ENCODE measurements around the gene UBAC2.

Gene UBAC2

DNA sequence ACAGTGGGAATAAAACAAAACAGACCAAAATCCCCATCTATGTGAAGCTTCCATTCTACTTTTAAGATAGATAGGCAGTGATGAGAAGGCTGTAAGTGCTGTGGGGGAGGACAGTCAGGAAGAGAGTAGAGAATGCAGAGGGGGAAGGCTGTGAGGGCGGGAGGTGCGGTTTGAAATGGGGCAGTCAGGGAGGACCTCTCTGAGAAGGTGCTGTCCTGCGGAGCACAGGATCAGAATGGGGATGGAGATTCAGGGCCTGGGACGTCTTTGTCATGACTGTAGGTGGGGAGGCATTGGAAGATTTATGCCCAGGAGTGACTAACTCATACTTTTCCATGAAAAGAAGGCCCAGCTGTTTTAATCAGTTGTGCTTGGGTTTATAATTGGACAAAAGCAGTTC is 110.5 kb downstream of the UBAC2 start:
- DNase-seq: no peak

DNA sequence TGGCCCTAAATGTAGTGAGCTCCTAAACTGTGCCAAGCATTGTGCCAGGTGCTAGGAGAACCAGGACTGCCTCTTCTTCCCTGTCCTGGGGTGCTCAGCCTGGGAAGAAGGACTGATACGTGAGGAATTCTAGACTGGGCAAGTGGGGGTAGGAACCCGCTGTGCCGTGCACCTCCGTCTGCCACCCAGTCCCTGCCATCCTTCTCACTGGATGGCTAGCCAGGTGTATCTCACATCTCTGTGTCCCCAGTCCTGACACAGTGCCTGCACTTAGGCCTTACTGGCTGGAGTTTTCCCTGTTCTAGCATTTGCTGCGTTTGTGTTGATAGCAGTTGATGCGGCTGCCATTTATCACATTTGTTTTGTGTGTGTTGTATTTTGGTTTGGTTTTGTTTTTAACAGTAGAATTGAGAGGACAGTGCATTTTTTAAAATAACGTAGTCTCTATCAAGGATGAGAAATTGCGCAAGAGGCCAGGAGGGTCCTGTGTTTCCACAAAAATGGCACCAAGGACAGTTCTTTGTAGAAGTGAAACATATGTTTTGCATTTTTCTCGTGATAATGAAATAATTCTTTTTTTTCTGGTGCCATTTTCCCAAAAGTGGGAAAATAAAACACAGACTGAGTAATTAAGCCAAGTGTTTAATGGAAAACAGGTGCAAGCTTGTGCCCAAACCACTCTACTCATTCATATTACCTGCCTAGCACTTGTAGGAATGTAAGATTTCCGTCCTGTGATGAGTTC is 111.3 kb downstream of the UBAC2 start:
- DNase-seq: no peak

DNA sequence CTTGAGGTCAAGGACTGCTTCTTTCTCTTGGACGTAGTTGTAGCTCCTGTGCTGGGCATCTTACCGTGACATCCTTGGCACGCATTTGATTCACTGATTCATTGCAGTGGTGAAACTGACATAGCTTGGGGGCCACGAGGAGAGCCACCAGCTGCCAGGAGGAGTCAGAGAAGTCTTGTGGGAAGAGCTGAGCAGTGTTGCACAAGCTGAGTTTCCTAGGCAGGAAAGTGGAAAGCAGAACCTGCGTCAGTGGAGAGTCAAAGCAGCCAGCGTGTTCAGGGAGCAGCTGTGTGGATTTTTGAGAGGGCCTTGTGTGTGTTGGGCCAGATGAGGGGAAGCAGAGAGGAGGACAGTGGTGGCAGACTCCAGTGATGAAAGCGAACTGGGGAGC is 111.8 kb downstream of the UBAC2 start:
- peak in 30 of 51 donors; percentile 8 to 74 (median 38) for DNase-seq

DNA sequence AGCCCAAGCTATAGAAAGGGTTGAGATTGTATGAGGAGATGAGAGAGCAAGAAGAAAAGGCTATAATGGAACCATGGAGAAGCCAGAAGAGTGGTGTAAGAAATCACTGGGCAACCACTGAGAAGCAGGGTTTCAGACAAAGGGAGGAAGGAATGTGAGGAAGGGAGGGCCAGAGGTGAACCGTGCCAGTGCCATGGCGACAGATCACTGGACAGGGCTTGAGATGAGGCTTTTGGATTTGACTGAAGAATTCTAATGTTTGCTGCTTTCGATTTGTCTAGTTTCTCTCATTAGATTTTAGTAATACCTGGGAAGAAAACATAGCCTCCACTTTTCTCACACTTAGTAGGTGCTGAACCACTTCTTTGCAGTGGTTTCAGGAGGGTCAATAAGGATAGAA is 112.8 kb downstream of the UBAC2 start:
- peak in 7 of 51 donors; percentile 7 to 44 (median 12) for DNase-seq

DNA sequence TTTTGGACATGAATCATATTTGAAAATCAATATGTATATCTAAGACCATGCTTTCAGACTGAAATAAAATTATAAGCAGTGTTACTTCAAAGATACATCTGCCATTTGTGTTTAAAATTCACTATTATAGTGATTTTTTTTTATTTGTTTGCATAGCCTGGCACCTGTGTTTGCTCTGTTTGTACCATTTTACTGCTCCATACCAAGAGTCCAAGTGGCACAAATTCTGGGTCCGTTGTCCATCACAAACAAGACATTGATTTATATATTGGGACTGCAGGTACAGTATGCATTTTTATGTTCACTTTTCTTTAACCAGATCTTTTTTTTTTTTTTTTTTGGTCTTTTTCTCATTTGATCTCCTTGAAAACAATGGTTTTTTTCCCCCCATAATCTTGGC is 113.3 kb downstream of the UBAC2 start:
- DNase-seq: no peak

DNA sequence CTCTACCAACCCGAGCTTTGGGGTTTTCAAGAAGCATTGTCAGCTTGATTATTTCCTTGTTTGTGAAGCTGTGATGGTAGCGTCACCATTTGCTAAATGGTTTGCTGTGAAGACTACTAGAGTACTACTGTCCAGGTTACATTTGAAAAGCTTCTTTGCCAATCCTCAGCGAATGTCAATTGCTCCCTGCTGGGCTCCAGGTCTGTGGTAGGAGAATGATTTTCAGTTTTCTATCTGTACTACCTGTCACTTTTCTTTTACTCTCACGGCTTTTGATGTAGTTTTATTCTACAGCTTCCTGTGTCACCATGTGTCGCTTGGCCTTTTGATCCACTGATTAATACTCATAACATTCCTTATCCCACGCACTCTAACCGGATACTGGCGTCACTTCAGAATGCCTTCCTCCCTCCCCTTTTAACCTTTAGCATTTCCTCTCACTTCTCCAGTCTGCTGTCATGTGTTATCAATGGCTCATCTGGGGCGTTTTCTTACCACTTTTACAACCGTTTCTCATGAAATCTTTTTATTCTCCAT is 114.1 kb downstream of the UBAC2 start:
- DNase-seq: peak in 1 of 51 donors; percentile 11

DNA sequence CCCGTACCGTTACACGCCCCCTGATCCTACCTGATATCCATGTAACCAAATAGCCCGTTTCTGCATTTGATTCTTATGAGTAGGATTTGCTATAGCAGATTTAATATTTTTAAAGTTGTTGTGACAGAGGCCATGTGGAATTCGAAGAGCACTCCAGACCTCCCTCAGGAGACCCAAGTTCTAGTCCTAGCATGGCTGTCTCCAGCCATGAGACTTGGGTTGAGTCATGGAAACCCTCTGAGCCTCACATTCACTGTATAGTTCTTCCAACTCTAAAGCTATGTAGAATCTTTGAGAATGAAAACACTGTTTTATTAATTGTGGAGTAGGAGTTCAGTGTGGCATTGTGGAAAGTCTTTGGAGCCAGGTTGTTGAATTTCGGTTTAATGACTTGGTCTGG is 114.5 kb downstream of the UBAC2 start:
- no peak for DNase-seq

DNA sequence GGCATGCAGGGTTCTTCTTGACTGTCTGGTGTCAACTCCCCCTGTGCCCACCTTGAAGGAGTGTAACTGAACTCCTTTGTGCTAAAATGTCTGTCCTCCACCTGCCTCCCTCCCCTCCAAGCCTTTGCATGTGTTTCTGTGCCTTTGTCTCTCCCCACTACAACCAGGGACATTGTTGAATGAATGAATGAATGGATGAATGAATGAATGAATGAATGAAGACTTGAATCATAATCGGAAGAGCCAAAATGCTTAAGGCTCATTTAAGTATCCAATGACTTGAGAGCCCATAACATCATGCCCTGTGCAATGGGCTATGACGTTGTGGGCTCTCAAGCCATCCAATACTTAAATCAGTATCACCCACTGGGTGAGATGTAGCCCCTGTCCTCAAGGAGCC is 115.6 kb downstream of the UBAC2 start:
- no peak for DNase-seq

DNA sequence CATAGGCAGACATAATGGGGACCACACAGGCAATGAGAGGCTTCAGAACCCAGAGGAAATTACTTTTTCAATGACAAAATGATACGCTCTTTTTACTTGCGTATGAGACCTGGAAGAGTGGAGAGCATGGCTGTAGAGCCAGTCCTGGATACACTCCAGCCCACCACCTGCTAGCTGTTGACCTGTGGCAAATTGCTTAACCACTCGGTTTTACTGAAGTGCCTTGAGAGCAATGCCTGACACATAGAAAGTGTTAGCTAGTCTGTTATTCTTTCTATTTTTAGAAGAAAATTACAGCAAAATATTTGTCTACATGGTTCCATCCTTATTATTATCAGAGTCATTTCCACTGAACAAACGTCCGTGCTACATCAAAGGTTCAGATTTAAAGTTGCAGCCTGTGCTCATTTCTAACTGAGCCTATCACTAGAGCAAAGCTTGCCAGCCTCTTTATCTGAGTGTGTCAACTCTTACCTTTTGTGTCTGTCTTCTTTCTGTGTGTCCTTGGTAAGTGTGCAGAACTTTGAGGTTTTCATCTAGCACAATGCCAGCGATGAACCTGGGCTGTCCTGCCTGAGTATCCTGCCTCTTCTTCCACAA is 116.1 kb downstream of the UBAC2 start:
- no peak for DNase-seq

DNA sequence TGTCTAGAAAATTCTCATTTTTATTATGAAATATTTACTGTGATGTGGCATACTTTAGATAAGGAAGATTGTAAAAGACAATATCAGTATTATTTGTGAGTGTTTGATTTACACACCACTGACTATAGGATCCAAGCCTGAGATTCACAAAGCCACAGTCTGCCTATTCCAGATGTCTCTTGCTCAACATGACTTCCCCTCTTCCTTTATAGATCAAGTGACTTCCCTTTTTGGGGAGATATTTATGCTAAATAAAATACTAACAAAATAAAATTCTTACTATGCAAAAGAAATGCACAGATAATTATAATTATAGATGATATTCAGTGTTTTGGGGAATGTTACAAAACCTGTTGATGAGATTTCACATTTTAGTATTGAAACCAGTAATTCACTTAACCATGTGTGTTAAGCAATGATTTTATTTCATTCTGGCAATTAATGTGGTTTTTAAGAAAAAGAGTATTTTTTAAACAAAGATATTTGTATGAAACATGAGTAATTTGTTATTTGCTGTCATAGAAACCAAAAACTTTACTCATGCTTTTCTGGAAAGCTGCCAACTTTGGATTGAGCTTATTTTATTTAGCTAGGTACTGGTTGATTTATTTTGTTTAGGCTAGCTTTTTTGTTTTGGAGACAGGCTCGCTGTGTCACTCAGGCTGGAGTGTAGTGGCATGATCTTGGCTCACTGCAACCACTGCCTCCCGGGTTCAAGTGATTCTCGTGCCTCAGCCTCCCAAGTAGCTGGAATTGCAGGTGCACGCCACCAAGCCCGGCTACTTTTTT is 120.2 kb downstream of the UBAC2 start:
- DNase-seq: no peak

DNA sequence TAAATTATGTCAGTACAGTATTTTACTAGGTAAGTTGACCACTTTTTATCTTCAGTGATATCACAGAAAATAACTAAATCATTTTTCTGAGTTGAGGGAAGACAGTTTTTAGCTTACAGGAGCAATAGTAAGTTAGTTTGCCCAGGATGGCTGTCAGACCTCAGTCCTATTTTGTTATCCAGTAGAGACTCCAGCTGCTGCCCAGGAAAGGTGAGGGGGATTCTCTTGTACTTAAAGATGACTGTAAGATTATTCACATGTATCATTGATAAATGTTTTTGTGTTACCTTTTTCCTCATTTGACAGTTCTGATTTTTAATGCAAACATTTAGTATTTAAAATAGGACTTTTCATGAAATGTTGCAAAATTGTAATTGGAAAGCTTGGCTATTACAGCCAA is 121.1 kb downstream of the UBAC2 start:
- DNase-seq: no peak

DNA sequence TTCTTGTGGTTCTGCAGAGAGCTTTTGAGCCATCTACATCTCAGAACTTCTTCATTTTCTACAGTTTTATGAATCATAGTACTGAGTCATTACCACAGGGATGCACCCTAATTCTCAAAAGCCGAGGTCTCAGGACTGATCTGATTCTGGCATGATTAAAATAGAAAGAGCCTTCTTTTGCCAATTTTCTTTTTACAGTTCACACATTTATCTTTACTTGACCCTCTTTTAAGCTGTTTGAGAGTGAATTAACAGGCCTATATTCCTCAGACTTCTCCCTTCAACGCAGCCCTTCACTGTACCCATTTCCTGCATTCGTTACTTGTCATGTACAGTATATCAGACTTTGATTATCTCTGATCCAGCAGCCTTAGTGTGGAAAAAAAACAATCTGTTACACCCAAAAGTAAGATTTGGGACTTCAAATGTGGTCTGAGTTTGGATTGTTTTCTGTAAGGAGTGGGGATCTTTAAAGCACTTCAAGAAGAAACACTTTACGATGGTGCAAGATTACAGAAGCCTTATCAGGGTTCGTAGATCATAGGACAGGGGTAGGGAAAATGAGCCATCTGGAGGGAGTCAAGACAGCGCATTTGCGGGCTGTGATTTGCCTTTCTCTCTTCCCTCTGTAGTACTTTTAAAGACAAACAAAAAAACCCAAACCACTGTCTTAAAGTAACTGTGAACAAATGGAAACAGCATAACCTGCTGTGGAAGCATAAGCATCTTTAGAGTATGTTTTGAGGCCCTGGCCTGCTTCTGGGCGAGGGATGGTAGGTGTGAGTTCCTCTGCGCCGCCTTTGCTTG is 121.8 kb downstream of the UBAC2 start:
- DNase-seq: no peak

DNA sequence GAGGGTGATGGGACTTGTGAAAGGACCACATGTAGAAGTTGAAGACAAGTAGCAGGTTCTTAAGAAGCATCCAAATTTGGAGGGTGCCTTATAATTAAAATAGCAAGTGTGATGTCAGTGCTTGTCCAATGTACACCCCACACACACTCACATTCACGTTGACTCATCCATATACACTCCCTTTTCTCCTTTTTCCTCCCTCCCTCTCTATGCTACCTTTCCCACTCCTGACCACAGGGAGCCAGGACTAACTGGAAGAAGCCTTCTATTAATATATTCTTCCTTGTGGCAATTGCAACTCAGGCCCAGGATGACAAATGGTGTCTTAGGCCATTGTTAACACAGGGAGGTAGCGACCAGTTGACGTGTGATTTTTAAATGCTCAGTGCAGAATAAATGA is 122.8 kb downstream of the UBAC2 start:
- DNase-seq: no peak

DNA sequence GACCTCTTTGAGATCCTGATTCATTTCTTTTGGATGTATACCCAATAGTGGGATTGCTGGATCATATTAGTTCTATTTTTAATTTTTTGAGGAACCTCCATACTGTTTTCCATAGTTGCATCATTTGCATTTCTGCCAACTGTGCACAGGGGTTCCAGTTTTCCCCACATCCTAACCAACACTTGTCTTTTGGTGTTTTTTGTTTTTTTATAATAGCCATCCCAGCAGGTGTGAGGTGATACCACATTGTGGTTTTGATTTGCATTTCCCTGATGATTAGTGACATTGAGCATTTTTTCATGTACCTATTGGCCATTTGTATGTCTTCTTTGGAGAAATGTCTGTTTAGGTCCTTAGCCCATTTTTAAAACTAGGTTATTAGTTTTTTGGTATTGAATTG is 125.4 kb downstream of the UBAC2 start:
- no peak for DNase-seq

DNA sequence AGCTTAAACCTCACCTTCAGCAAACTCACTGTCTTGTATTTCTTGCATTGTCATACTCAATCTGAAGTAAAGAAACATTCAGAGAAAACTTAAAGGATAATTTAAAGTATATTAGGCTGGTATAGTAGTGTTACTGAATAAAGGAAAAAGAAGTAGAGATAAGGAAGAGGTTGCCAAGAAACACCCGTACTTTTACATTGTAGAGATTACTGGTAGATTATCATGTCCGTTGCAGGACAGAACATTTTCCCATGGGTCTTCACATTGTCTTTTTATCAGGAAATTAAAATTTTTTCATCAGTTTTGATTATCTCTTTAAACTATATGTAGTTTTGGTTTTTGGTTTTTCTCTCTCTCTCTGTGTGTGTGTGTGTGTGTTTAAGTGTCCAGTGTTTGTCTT is 126.5 kb downstream of the UBAC2 start:
- DNase-seq: no peak

DNA sequence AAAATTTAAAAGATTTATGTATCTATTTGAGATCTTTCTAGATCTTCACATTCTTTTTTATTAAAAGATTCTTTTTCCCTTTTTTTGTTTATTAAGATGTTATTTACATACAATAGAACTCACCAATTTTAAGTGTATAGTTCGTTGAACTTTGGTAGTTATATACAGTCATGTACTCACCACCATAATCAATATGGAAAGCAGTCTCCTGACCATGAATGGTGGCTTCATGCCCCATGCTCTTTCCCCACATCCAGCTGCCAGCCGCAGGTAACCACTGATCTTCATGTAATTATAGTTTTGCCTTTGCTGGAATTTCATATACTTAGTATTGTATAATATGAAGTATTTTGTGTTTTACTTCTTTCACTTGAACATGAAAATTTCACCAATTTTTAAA is 127.1 kb downstream of the UBAC2 start:
- no peak for DNase-seq

DNA sequence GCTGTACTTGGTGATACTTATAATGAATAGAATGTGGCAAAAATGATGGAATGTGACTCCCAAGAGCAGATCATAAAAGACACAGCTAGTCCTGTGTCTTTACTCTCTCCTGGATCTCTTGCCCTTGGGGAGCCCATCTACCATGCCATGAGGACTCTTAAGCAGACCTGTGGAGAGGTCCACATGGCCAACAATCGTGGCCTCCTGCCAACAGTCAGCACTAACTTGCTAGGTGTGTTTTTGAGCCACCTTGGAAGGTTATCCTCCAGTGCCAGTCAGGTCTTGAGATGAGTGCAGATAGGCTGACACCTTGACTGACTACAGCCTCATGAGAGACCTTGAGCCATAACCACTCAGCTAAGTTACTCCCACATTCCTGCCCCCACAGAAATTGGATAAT is 128.8 kb downstream of the UBAC2 start:
- DNase-seq: no peak

DNA sequence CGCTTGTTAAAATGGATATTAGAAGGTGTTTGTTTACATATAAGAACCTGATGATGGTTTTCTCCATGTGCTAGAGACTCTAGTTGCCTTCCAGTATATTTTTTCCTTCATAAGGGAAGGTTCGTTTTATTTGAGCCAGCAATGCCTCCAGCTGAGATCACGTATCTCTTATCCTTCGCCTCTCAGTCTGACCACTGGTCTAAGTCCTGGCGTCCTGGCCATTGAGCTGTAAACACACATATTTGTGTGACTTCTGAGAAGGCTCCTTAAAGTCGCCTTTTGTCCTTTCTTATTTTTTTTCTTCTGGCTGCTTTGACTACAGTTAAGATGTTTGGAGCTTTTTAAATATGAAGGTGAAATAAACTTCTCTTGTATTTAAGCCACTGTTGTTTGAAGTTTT is 130.3 kb downstream of the UBAC2 start:
- no peak for DNase-seq

DNA sequence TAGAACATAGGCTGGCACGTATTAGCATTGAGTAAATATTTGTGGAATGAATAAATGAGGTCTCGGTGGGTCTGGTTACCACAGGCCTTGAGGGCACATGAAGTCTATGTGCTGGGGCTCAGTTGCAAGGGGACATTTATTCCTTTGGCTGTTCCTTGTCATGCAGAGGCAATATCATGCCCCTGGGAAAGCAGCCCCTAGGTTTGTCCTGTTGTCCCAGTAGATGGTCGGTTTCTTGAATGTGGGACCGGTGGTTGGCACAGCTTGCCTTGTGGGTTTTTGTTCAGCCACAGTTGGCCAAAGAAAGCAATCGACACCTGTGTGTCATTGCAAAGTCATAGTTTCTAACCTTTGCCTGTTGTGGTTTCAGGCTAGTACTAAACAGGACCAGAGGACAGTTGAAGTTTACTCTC is 131.2 kb downstream of the UBAC2 start:
- DNase-seq: no peak

DNA sequence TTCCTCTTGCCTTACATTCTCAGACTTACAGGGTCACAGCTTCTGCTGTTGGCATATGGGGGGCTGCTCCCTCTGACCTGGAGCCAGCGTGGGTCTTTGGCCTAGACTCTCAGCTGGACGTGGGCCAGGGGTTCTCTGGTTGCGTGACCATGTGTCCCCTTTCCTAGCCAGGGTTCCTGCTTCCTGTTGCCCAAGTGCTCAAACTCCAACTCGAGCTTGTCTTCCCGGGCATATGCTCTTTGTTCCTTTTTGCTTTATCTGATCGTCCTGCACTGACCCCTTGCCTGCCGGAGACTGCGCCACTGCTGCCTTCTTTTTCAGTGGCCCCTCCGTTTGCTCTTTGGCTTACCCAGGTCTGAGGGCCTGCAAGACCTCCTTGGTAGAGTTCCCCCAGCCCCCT is 131.8 kb downstream of the UBAC2 start:
- no peak for DNase-seq

DNA sequence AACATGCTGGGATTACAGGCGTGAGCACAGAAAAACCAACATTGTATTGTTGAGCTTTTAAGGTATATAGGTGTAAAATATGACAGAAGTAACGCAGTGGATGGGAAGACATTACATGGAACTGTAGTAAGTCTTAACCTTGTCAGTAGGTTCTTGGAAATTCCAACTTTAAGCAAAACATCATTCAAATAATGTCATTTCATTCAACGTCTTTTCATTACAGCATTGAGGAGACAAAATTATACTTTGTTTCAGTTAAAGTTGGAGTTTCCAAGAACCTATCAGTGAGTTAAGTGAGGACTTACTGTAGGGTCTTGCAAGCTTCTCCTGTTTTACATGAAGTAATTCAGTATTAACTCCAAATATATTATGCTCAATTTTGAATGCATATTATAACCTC is 133.6 kb downstream of the UBAC2 start:
- DNase-seq: no peak

DNA sequence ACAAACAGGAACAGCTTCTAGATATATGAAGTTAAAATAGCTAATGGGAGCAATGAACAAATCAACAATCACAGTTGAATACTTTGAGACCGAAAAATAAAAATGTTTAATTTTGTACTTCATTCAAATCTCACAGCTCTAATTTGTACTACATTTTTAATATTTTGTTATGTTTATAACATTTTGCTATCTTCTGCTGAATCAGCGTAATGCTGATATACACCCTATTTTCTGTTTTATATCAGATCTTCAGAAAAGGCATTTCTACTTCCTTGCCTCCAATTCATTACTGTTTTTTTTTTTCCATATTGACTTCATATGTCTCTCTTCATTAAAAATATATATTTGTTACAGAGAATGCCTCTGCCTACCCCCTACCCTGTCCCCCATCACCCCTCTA is 134.4 kb downstream of the UBAC2 start:
- no peak for DNase-seq
